ENCODE measurements around the gene PPP2R3A. TPM values are rescaled to one million over a fixed set of nuclear protein-coding genes. Genes with fewer than 3 reads are reported as not detected.

PPP2R3A gene
- total and polyA plus RNA-seq, 7 donors: 4.0 to 49.0 (median 32.9) TPM

DNA sequence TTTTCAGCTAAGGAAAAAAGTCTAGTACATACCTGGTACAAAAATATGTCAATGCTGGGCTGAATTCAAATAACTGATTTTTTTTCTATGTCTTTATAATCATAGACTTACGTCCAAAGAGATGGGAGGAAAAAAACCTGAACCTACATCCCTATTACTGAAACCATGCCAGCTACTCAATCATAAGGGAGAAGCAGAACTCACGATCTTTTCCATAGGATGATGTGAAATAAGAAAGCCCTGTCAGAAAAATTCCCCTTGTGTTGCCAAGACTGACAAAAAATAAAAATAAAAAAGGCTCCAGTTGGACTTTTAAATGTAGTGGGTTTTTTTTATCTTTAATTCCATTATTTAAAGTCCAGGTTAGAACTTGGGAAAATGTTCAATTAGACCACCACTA is 227.3 kb downstream of the PPP2R3A start:
- no peak for DNase-seq
- 0 to 2% methylated on average over 2 of the region's 2 CpGs for WGBS, 2 donors
- intact Hi-C loops (cut with DNase I): loop anchor here (5.0 kb wide), 2 partner anchors 41 to 116 kb away; no protein-coding TSS in a partner anchor
- peaks cover 2 to 54% (median 46%) of the 10 kb centered on the region in 4 donors for H3K4me1 ChIP-seq
- H3K4me3 ChIP-seq: peak overlapping the region; percentile 80 to 91 (median 83)
- TF ChIP-seq, protein P1, sequence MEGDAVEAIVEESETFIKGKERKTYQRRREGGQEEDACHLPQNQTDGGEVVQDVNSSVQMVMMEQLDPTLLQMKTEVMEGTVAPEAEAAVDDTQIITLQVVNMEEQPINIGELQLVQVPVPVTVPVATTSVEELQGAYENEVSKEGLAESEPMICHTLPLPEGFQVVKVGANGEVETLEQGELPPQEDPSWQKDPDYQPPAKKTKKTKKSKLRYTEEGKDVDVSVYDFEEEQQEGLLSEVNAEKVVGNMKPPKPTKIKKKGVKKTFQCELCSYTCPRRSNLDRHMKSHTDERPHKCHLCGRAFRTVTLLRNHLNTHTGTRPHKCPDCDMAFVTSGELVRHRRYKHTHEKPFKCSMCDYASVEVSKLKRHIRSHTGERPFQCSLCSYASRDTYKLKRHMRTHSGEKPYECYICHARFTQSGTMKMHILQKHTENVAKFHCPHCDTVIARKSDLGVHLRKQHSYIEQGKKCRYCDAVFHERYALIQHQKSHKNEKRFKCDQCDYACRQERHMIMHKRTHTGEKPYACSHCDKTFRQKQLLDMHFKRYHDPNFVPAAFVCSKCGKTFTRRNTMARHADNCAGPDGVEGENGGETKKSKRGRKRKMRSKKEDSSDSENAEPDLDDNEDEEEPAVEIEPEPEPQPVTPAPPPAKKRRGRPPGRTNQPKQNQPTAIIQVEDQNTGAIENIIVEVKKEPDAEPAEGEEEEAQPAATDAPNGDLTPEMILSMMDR (IDR thresholded peaks at IDR 0.05): no peak
- TF ChIP-seq POLR2A (IDR thresholded peaks at IDR 0.05) (no peak), POLR2AphosphoS5 (IDR thresholded peaks at IDR 0.05) (no peak)
- H3K36me3 ChIP-seq: no peaks in the 10 kb centered on the region
- H3K27ac ChIP-seq: peak overlapping the region; percentile 99 to 100 (median 100)
- H3K9me3 ChIP-seq: no peaks in the 10 kb centered on the region
- H3K27me3 ChIP-seq: no peaks in the 10 kb centered on the region

DNA sequence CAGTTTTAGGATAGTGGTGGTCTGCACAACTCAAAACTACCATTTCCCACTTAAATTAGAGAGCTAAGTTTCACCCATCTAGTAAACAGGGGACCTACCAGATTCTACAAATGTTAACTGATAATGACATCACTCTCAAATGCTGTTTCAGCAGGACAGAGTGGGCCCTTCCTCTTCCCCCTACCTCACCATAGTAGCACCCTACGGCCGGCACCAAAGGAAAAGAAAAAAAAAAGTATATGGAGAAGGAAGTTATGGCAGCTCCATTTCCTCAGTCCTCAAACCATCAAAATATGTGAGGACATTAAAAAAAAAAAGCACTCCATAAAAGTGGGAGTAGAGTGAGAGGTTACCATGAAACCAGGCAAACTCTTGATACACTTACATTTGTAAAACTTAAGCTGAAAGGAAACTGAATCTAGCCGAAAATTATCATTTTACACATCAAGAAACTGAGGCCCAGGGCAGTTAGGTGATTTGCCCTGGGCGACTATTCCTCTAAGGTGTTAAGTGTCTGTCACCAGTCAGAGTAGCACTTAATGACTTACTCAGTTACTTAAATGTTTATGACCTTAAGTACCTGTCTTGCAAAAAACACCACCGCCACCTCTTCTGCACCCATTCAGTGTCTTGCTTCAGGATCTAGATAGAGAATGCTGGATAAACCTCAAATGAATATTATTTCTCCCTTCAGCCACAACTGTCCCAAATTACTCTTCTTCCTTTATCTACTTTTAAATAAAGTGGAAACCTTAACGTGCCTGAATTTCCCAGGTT is 227.9 kb downstream of the PPP2R3A start:
- Histone ChIP-seq H3K4me3 (peak overlapping the region; percentile 80 to 91 (median 83)), H3K27ac (peak overlapping the region; percentile 99 to 100 (median 100)), H3K36me3 (no peaks in the 10 kb centered on the region), H3K4me1 (peaks cover 2 to 54% (median 44%) of the 10 kb centered on the region in 4 donors), H3K27me3 (no peaks in the 10 kb centered on the region), H3K9me3 (no peaks in the 10 kb centered on the region)
- intact Hi-C loops (cut with DNase I): loop anchor here (2.0 to 5.0 kb wide), 3 partner anchors 41 to 559 kb away; partner anchors contain the start of gene STAG1
- TF ChIP-seq POLR2A (IDR thresholded peaks at IDR 0.05): no peak
- TF ChIP-seq POLR2AphosphoS5 (IDR thresholded peaks at IDR 0.05): no peak
- TF ChIP-seq EP300 (IDR thresholded peaks at IDR 0.05): no peak
- TF ChIP-seq, protein P1 (IDR thresholded peaks at IDR 0.05): no peak
- WGBS, 2 donors: 0 to 2% methylated on average over 6 of the region's 6 CpGs
- no peak for DNase-seq

- Histone ChIP-seq H3K27ac (peak overlapping the region; percentile 99 to 100 (median 100)), H3K27me3 (no peaks in the 10 kb centered on the region), H3K9me3 (no peaks in the 10 kb centered on the region), H3K4me1 (peaks cover 2 to 51% (median 43%) of the 10 kb centered on the region in 4 donors), H3K36me3 (no peaks in the 10 kb centered on the region), H3K4me3 (peak overlapping the region; percentile 80 to 91 (median 83))
- 0% methylated on average over 47 of the region's 47 CpGs for WGBS, 2 donors
- no peak for DNase-seq
- TF ChIP-seq POLR2A (IDR thresholded peaks at IDR 0.05) (no peak), POLR2AphosphoS5 (IDR thresholded peaks at IDR 0.05) (no peak), EP300 (IDR thresholded peaks at IDR 0.05) (no peak)
- TF ChIP-seq, protein P1 (IDR thresholded peaks at IDR 0.05): no peak
- intact Hi-C loops (cut with DNase I): loop anchor here (2.0 to 5.0 kb wide), 5 partner anchors 42 to 1397 kb away; partner anchors contain the start of genes EPHB1, PPP2R3A and STAG1
These were observed 229.1 kb downstream of the PPP2R3A start for GRCh38 chr3:136194409-136195257.

- Histone ChIP-seq H3K36me3 (no peaks in the 10 kb centered on the region), H3K4me1 (peaks cover 0 to 43% (median 35%) of the 10 kb centered on the region in 4 donors), H3K27ac (peak overlapping the region; percentile 99 to 100 (median 100)), H3K4me3 (peak overlapping the region; percentile 80 to 91 (median 83)), H3K9me3 (no peaks in the 10 kb centered on the region), H3K27me3 (no peaks in the 10 kb centered on the region)
- WGBS, 2 donors: 0% methylated on average over 103 of the region's 103 CpGs
- TF ChIP-seq POLR2AphosphoS5 (IDR thresholded peaks at IDR 0.05): peak in 3 of 4 donors; percentile 52 to 66 (median 55)
- no peak for TF ChIP-seq POLR2A (IDR thresholded peaks at IDR 0.05)
- no peak for TF ChIP-seq EP300 (IDR thresholded peaks at IDR 0.05)
- intact Hi-C loops (cut with DNase I): loop anchor here (1.0 to 5.0 kb wide), 4 partner anchors 55 to 1398 kb away; partner anchors contain the start of genes EPHB1, PCCB, PPP2R3A and STAG1
- peak; percentile 90 for DNase-seq
These were observed 229.9 kb downstream of the PPP2R3A start for GRCh38 chr3:136195258-136196063.
